Sigmoid colon (tissue), 7 donors: ENCODE results near the gene PRKCB. TPM values are rescaled to one million over a fixed set of nuclear protein-coding genes. Genes with fewer than 3 reads are reported as not detected.
A peak's percentile ranks its signal among the peaks of the same experiment; 100 is the strongest.

ENCODE experiments used
- DNase-seq: peaks from one replicate; pipeline ENCODE4 v3.0.0-alpha.2; 2019
- H3K27ac ChIP-seq, 4 donors: fragments of 200-600 bp; sonication (generic); one replicate each; pipeline ENCODE4 v1.5.1; 2016 to 2019; ENCODE audit warnings: mild to moderate bottlenecking in 1 of 4
- H3K27me3 ChIP-seq, 3 donors: fragments of 200-600 bp; sonication (generic); one replicate each; pipeline ENCODE4 v1.5.1; 2019; ENCODE audit warnings: mild to moderate bottlenecking in 1 of 3
- H3K36me3 ChIP-seq, 4 donors: fragments of 200-600 bp; sonication (generic); one replicate each; pipeline ENCODE4 v1.5.1; 2016 to 2019
- H3K4me1 ChIP-seq, 4 donors: fragments of 200-600 bp; sonication (generic); one replicate each; pipeline ENCODE4 v1.5.1; 2017 to 2019
- H3K4me3 ChIP-seq, 4 donors: fragments of 200-600 bp; sonication (generic); one replicate each; pipeline ENCODE4 v1.5.1; 2017 to 2019; ENCODE audit warnings: mild to moderate bottlenecking in 2 of 4, moderate library complexity in 1 of 4
- H3K9me3 ChIP-seq, 4 donors: fragments of 200-600 bp in 3 of 4; sonication (generic) in 3 of 4; one replicate each; pipeline versions ENCODE4 v1.5.1 to v1.6.1; 2013 to 2019
- CTCF ChIP-seq, 4 experiments: fragments of 450-650 bp in 3 of 4; fragments of 200-600 bp in 1 of 4; IDR thresholded peaks; one replicate each; pipeline ENCODE4 v1.5.1; 2016 to 2019; ENCODE audit warnings: antibody characterized with exemption in 4 of 4, mild to moderate bottlenecking in 3 of 4, moderate library complexity in 2 of 4
- EP300 ChIP-seq, 4 donors: sonication (generic); formaldehyde crosslinking; IDR thresholded peaks; one replicate each; pipeline ENCODE4 v1.6.1; 2017; ENCODE audit warnings: antibody characterized with exemption in 4 of 4
- POLR2A ChIP-seq, 2 donors: fragments of 450-650 bp; IDR thresholded peaks; one replicate each; pipeline ENCODE4 v1.6.1; 2016; ENCODE audit warnings: antibody characterized with exemption in 2 of 2, mild to moderate bottlenecking in 2 of 2, moderate library complexity in 2 of 2
- POLR2AphosphoS5 ChIP-seq, 4 donors: sonication (generic); formaldehyde crosslinking; IDR thresholded peaks; one replicate each; pipeline ENCODE4 v1.6.1; 2017; ENCODE audit warnings: antibody characterized with exemption in 4 of 4
- WGBS, 2 donors: extraction: QIAGEN DNeasy Blood & Tissue Kit; methylation state at CpG; one replicate each; pipeline ENCODE4 v1.1.7; 2013; 5-methylcytosine and 5-hydroxymethylcytosine counted together
- intact Hi-C: fragments of 100-400 bp; cut with DNase I; formaldehyde crosslinking; loops from one replicate; pipeline ENCODE4 v1.15.1; 2023
- polyA plus RNA-seq, 3 donors: library from polyadenylated mRNA; stranded (reverse); fragments of 200-250 nt; gene quantifications; one replicate each; pipeline ENCODE4 v1.2.3, GENCODE V29; 2013
- total RNA-seq, 4 donors: library from RNA; depleted of rRNA; stranded (reverse); fragments of >200 nt; gene quantifications; one replicate each; pipeline ENCODE4 v1.1.0, GENCODE V29; 2016
- donor health status: healthy with polysubstance abuse.
- donor health status: Bipolar disorder and iron deficiency.
- donor health status: healthy.

Gene PRKCB
- total and polyA plus RNA-seq, 7 donors, result 3.0 to 43.8 (median 21.4) TPM

- H3K27me3 ChIP-seq, result no peaks in the 10 kb centered on the region
- intact Hi-C loops, result no loop called here
These were observed 328.2 kb downstream of the PRKCB start for GRCh38 chr16:24163935-24164334.

GRCh38 chr16:24164416-24164815, 328.6 kb downstream of the PRKCB start:
- WGBS, 2 donors, result 68 to 74% methylated on average over 8 of the region's 8 CpGs
- TF ChIP-seq POLR2AphosphoS5 (IDR thresholded peaks at IDR 0.05), result no peak
- TF ChIP-seq POLR2A (IDR thresholded peaks at IDR 0.05), result no peak
- TF ChIP-seq EP300 (IDR thresholded peaks at IDR 0.05), result no peak
- TF ChIP-seq CTCF (IDR thresholded peaks at IDR 0.05), result no peak
- intact Hi-C loops, result no loop called here

More at GRCh38 chr16:24163935-24164334, 328.2 kb downstream of the PRKCB start:
- H3K9me3 ChIP-seq, result no peaks in the 10 kb centered on the region
- no peak overlapping the region for H3K27ac ChIP-seq
- TF ChIP-seq EP300 (IDR thresholded peaks at IDR 0.05) (no peak), POLR2A (IDR thresholded peaks at IDR 0.05) (no peak), POLR2AphosphoS5 (IDR thresholded peaks at IDR 0.05) (no peak), CTCF (IDR thresholded peaks at IDR 0.05) (no peak)
- H3K4me1 ChIP-seq, result peaks cover 0 to 24% (median 12%) of the 10 kb centered on the region in 4 donors
- no peaks in the 10 kb centered on the region for H3K36me3 ChIP-seq
- 28 to 47% methylated on average over 3 of the region's 3 CpGs for WGBS, 2 donors
- no peak overlapping the region for H3K4me3 ChIP-seq
- DNase-seq, result no peak

GRCh38 chr16:24165273-24165672, 329.5 kb downstream of the PRKCB start:
- DNase-seq, result no peak
- 91 to 92% methylated on average over 3 of the region's 3 CpGs for WGBS, 2 donors
- Histone ChIP-seq H3K36me3 (no peaks in the 10 kb centered on the region), H3K9me3 (no peaks in the 10 kb centered on the region), H3K4me3 (no peak overlapping the region), H3K27ac (no peak overlapping the region), H3K27me3 (no peaks in the 10 kb centered on the region), H3K4me1 (peaks cover 0 to 24% (median 12%) of the 10 kb centered on the region in 4 donors)
- no peak for TF ChIP-seq POLR2AphosphoS5 (IDR thresholded peaks at IDR 0.05)
- no peak for TF ChIP-seq EP300 (IDR thresholded peaks at IDR 0.05)
- TF ChIP-seq POLR2A (IDR thresholded peaks at IDR 0.05), result no peak
- no peak for TF ChIP-seq CTCF (IDR thresholded peaks at IDR 0.05)
- intact Hi-C loops, result no loop called here

More at GRCh38 chr16:24164416-24164815, 328.6 kb downstream of the PRKCB start:
- H3K27ac ChIP-seq, result no peak overlapping the region
- H3K36me3 ChIP-seq, result no peaks in the 10 kb centered on the region
- no peaks in the 10 kb centered on the region for H3K9me3 ChIP-seq
- H3K4me1 ChIP-seq, result peaks cover 0 to 24% (median 12%) of the 10 kb centered on the region in 4 donors
- no peak overlapping the region for H3K4me3 ChIP-seq
- H3K27me3 ChIP-seq, result no peaks in the 10 kb centered on the region
- no peak for DNase-seq

- intact Hi-C loops, result no loop called here
- Histone ChIP-seq H3K27ac (peak overlapping the region in 2 of 4 donors; percentile 15 to 46), H3K4me1 (peaks cover 0 to 24% (median 12%) of the 10 kb centered on the region in 4 donors), H3K27me3 (no peaks in the 10 kb centered on the region), H3K4me3 (no peak overlapping the region), H3K9me3 (no peaks in the 10 kb centered on the region), H3K36me3 (no peaks in the 10 kb centered on the region)
- TF ChIP-seq POLR2AphosphoS5 (IDR thresholded peaks at IDR 0.05), result no peak
- TF ChIP-seq POLR2A (IDR thresholded peaks at IDR 0.05), result no peak
- no peak for TF ChIP-seq CTCF (IDR thresholded peaks at IDR 0.05)
- no peak for TF ChIP-seq EP300 (IDR thresholded peaks at IDR 0.05)
- no peak for DNase-seq
- 73 to 77% methylated on average over 9 of the region's 9 CpGs for WGBS, 2 donors
These were observed 331.1 kb downstream of the PRKCB start for GRCh38 chr16:24166661-24167528.
